Cardiac muscle cell (in vitro differentiated cells and primary cell): Measurements from ENCODE around the gene IMMP2L. TPM values are rescaled to one million over a fixed set of nuclear protein-coding genes. Genes with fewer than 3 reads are reported as not detected.

Experiments
- DNase-seq, 2 donors: peaks; one replicate each; pipeline versions ENCODE4 v3.0.0 to v3.0.0-alpha.2; 2010 to 2017; ENCODE audit warnings: low read depth in 1 of 2, low spot score in 1 of 2
- H3K27ac ChIP-seq: fragments of 200-600 bp; sonication (generic); 2 replicates; pipeline ENCODE4 v1.5.1; 2016
- H3K27me3 ChIP-seq: fragments of 200-600 bp; sonication (generic); 2 replicates; pipeline ENCODE4 v1.6.0; 2016; ENCODE audit warnings: control low read depth
- H3K36me3 ChIP-seq: fragments of 200-600 bp; sonication (generic); 2 replicates; pipeline ENCODE4 v1.5.1; 2016; ENCODE audit warnings: control low read depth
- H3K4me1 ChIP-seq: fragments of 200-600 bp; sonication (generic); 2 replicates; pipeline ENCODE4 v1.8.1; 2017; ENCODE audit warnings: low read depth, mild to moderate bottlenecking, mixed run types
- H3K4me3 ChIP-seq: fragments of 200-600 bp; sonication (generic); 2 replicates; pipeline ENCODE4 v1.5.1; 2016; ENCODE audit warnings: mild to moderate bottlenecking
- H3K9me3 ChIP-seq: fragments of 200-600 bp; sonication (generic); 2 replicates; pipeline ENCODE4 v1.5.1; 2017; ENCODE audit warnings: low read depth, mild to moderate bottlenecking, control low read depth
- polyA plus RNA-seq: library from polyadenylated mRNA; unstranded; fragments of >200 nt; fragmentation: Nextera tagmentation; extraction: Ambion mirVana; gene quantifications from 2 replicates; pipeline ENCODE4 v1.2.1, GENCODE V29; 2016
- total RNA-seq: library from RNA; depleted of rRNA; stranded (reverse); fragments of >200 nt; gene quantifications from 2 replicates; pipeline ENCODE4 v1.2.3, GENCODE V29; 2016
- TF ChIP-seq, protein P1 (sequence below): IDR thresholded peaks from 2 replicates; pipeline ENCODE4 v1.5.1; 2012; ENCODE audit warnings: low read depth, mild to moderate bottlenecking, low read length

IMMP2L gene
- total and polyA plus RNA-seq, 2 experiments from 2014 or later, result 6.0 to 11.9 TPM

GRCh38 chr7:110988348-110988747 lies 573.9 kb downstream of the IMMP2L start:
- no peak overlapping the region for H3K4me3 ChIP-seq
- H3K27ac ChIP-seq, result no peak overlapping the region
- H3K4me1 ChIP-seq, result peaks cover 25% of the 10 kb centered on the region
- H3K27me3 ChIP-seq, result no peaks in the 10 kb centered on the region
- DNase-seq, result no peak
- TF ChIP-seq, protein P1, sequence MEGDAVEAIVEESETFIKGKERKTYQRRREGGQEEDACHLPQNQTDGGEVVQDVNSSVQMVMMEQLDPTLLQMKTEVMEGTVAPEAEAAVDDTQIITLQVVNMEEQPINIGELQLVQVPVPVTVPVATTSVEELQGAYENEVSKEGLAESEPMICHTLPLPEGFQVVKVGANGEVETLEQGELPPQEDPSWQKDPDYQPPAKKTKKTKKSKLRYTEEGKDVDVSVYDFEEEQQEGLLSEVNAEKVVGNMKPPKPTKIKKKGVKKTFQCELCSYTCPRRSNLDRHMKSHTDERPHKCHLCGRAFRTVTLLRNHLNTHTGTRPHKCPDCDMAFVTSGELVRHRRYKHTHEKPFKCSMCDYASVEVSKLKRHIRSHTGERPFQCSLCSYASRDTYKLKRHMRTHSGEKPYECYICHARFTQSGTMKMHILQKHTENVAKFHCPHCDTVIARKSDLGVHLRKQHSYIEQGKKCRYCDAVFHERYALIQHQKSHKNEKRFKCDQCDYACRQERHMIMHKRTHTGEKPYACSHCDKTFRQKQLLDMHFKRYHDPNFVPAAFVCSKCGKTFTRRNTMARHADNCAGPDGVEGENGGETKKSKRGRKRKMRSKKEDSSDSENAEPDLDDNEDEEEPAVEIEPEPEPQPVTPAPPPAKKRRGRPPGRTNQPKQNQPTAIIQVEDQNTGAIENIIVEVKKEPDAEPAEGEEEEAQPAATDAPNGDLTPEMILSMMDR, result no peak
- no peaks in the 10 kb centered on the region for H3K9me3 ChIP-seq
- no peaks in the 10 kb centered on the region for H3K36me3 ChIP-seq

- H3K4me1 ChIP-seq, result peaks cover 21% of the 10 kb centered on the region
- H3K9me3 ChIP-seq, result no peaks in the 10 kb centered on the region
- no peak overlapping the region for H3K4me3 ChIP-seq
- TF ChIP-seq, protein P1, result no peak
- H3K36me3 ChIP-seq, result no peaks in the 10 kb centered on the region
- DNase-seq, result no peak
- H3K27ac ChIP-seq, result no peak overlapping the region
- H3K27me3 ChIP-seq, result no peaks in the 10 kb centered on the region
Observed at GRCh38 chr7:110987127-110987693, 575.1 kb downstream of the IMMP2L start.

DNA sequence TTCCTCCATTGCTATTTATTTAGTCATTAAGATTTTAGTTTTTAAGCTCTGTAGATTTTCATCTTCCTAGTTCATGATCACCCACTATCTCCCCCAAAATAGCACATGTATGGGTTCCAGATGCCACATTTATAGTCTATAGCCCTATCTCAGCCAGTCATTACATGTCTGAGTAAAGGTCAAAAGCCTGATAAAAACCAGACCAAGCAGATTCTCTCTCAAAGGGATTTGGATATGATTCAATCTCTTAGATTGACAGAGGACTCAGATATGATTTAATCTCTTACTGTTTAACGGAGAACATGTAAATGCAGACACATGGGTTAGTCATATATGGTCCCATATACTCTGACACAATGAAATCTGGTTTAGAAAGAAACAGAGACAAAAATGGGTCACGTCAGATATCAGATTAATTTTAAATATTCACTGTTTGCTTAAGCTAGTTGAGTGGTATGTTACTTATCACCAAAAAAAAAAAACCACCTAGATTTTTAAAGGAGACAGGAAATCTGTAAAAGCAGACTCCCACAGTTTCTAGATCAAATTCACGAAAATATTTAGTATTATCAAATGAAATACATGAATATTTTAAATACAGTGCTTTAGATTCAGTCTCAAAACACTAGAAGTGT lies 578.4 kb downstream of the IMMP2L start:
- Histone ChIP-seq H3K27me3 (no peaks in the 10 kb centered on the region), H3K4me1 (peaks cover 21% of the 10 kb centered on the region), H3K4me3 (no peak overlapping the region), H3K27ac (peak overlapping the region; percentile 19), H3K36me3 (no peaks in the 10 kb centered on the region), H3K9me3 (no peaks in the 10 kb centered on the region)
- DNase-seq, result no peak
- TF ChIP-seq, protein P1, result no peak

DNA sequence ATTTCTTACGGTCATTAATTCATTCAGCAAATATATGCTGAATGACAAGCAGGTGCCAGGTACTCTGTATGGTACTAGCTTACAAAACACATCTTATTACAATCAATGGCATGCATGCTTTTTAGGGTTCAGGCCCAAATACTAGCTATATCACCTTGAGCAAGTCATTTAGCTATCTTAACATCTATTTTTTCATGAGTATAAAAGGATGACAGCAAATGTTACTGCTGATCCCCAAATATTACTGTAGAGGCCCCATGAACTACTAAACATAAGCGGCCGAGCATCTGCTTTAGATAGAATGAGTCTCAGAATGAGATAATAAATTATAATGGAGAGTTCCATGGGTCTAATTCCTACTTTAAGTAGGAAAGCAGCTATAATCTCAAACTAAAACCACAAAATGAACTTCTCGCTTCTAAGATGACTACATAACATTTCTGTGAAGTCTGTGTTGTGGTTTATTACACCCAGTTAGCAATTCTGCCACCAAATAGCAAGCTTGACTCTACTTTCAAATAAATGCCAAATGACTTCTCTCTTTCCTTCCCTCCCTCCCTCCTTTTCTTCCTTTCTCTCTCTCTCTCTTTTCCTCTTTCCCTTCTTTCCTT lies 585.1 kb downstream of the IMMP2L start:
- DNase-seq, result no peak

GRCh38 chr7:110975486-110975885 lies 586.8 kb downstream of the IMMP2L start:
- TF ChIP-seq, protein P1, result no peak

More for the DNA sequence above, 585.1 kb downstream of the IMMP2L start:
- Histone ChIP-seq H3K27ac (no peak overlapping the region), H3K4me3 (no peak overlapping the region), H3K36me3 (no peaks in the 10 kb centered on the region), H3K4me1 (peaks cover 23% of the 10 kb centered on the region), H3K9me3 (no peaks in the 10 kb centered on the region), H3K27me3 (no peaks in the 10 kb centered on the region)
- TF ChIP-seq, protein P1, result no peak

More at GRCh38 chr7:110975486-110975885, 586.8 kb downstream of the IMMP2L start:
- Histone ChIP-seq H3K27ac (peak overlapping the region; percentile 20), H3K36me3 (no peaks in the 10 kb centered on the region), H3K4me1 (peaks cover 23% of the 10 kb centered on the region), H3K27me3 (no peaks in the 10 kb centered on the region), H3K4me3 (no peak overlapping the region), H3K9me3 (no peaks in the 10 kb centered on the region)
- no peak for DNase-seq
